Type B pancreatic cell (in vitro differentiated cells): ENCODE results near the gene PAX5. TPM values are rescaled to one million over a fixed set of nuclear protein-coding genes. Genes with fewer than 3 reads are reported as not detected.

Experiments
- DNase-seq: peaks from one replicate; pipeline ENCODE4 v3.0.0; 2021; ENCODE audit warnings: mixed read lengths; ENCODE audit not compliant: unreplicated experiment; ENCODE audit errors: extremely low spot score
- H3K27ac Mint-ChIP-seq: 2 replicates; pipeline ENCODE4 v1.8.0; 2021; ENCODE audit warnings: mild to moderate bottlenecking, mixed read lengths
- H3K27me3 Mint-ChIP-seq: 2 replicates; pipeline ENCODE4 v1.8.0; 2021; ENCODE audit warnings: mixed read lengths
- H3K36me3 Mint-ChIP-seq: 2 replicates; pipeline ENCODE4 v1.8.0; 2021; ENCODE audit warnings: mixed read lengths
- H3K4me1 Mint-ChIP-seq: one replicate; pipeline ENCODE4 v1.8.0; 2021; ENCODE audit warnings: mixed read lengths; ENCODE audit not compliant: unreplicated experiment
- H3K4me3 Mint-ChIP-seq: 2 replicates; pipeline ENCODE4 v1.8.0; 2021; ENCODE audit warnings: mild to moderate bottlenecking, mixed read lengths
- H3K9me3 Mint-ChIP-seq: 2 replicates; pipeline ENCODE4 v1.8.0; 2021; ENCODE audit warnings: mixed read lengths
- total RNA-seq: library from RNA; stranded (reverse); gene quantifications from 2 replicates; pipeline ENCODE4 v1.2.1, GENCODE V29; 2021; ENCODE audit warnings: low replicate concordance
- TF ChIP-seq, protein P1 (sequence below): fragments of 200-600 bp; sonication (generic); conservative IDR thresholded peaks from 2 replicates; pipeline ENCODE4 v1.5.0; 2021; ENCODE audit warnings: antibody characterized with exemption, mild to moderate bottlenecking

The PAX5 gene
- total RNA-seq, 1 donor from 2014 or later: not detected

GRCh38 chr9:36868586-36869282, 165.3 kb downstream of the PAX5 start:
- Mint-ChIP-seq H3K4me3 (no peak overlapping the region), H3K27ac (no peak overlapping the region), H3K27me3 (peaks cover 76% of the 10 kb centered on the region), H3K9me3 (no peaks in the 10 kb centered on the region), H3K36me3 (no peaks in the 10 kb centered on the region), H3K4me1 (peaks cover 8% of the 10 kb centered on the region)
- TF ChIP-seq, protein P1, sequence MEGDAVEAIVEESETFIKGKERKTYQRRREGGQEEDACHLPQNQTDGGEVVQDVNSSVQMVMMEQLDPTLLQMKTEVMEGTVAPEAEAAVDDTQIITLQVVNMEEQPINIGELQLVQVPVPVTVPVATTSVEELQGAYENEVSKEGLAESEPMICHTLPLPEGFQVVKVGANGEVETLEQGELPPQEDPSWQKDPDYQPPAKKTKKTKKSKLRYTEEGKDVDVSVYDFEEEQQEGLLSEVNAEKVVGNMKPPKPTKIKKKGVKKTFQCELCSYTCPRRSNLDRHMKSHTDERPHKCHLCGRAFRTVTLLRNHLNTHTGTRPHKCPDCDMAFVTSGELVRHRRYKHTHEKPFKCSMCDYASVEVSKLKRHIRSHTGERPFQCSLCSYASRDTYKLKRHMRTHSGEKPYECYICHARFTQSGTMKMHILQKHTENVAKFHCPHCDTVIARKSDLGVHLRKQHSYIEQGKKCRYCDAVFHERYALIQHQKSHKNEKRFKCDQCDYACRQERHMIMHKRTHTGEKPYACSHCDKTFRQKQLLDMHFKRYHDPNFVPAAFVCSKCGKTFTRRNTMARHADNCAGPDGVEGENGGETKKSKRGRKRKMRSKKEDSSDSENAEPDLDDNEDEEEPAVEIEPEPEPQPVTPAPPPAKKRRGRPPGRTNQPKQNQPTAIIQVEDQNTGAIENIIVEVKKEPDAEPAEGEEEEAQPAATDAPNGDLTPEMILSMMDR: no peak
- DNase-seq: no peak

- Mint-ChIP-seq H3K9me3 (no peaks in the 10 kb centered on the region), H3K27ac (no peak overlapping the region), H3K27me3 (peaks cover 76% of the 10 kb centered on the region), H3K4me3 (peak overlapping the region; percentile 33), H3K36me3 (no peaks in the 10 kb centered on the region), H3K4me1 (peaks cover 8% of the 10 kb centered on the region)
- no peak for DNase-seq
- TF ChIP-seq, protein P1: no peak
Measured at GRCh38 chr9:36867672-36868471, 166.2 kb downstream of the PAX5 start.

DNA sequence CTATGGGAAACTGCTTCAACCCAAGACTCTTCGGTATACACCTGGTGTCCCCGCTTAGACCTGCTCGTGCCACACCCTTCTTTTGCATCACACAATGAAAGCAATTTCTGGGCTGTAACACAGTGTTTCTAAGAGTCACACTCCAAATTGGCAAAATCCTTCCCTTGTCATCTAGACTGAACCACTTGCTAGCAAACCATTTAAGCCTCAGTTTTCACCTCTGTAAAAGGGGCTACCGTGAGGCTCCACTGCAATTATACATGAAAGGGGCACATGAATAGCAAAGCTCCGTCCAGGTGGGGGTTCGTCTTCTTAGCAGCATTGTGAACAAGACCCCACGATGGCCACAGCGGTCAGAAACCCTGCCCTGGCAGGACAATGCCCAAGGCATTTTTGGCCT, 166.8 kb downstream of the PAX5 start:
- H3K9me3 Mint-ChIP-seq: no peaks in the 10 kb centered on the region
- H3K36me3 Mint-ChIP-seq: no peaks in the 10 kb centered on the region
- no peak overlapping the region for H3K4me3 Mint-ChIP-seq
- no peak overlapping the region for H3K27ac Mint-ChIP-seq
- H3K27me3 Mint-ChIP-seq: peaks cover 76% of the 10 kb centered on the region
- TF ChIP-seq, protein P1: no peak
- no peak for DNase-seq
- peaks cover 8% of the 10 kb centered on the region for H3K4me1 Mint-ChIP-seq

DNA sequence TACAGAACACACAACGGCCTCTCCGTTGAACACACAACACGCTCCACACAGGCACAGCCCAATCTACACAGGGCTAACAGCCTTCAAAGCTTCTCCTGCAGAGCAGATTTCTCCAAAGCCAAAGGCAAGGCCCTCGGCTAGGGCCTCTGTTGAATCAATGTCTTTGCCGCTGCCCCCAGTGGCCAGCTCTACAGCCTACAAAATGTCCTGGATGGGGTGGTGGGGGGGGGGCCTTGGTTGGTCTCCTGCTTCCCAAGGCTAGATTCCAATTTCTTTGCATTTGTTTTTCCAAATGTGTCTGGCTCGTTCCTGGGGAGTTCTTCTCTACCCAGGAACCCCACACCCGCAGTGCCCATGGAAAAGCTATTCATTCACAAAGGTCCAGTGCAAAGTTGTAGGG, 167.2 kb downstream of the PAX5 start:
- H3K27ac Mint-ChIP-seq: no peak overlapping the region
- TF ChIP-seq, protein P1: peak; percentile 52

GRCh38 chr9:36865731-36866635, 168.1 kb downstream of the PAX5 start:
- Mint-ChIP-seq H3K27me3 (peaks cover 77% of the 10 kb centered on the region), H3K4me1 (peaks cover 8% of the 10 kb centered on the region), H3K36me3 (no peaks in the 10 kb centered on the region), H3K4me3 (no peak overlapping the region), H3K9me3 (no peaks in the 10 kb centered on the region), H3K27ac (no peak overlapping the region)
- DNase-seq: no peak
- TF ChIP-seq, protein P1: no peak

More for the DNA sequence above, 167.2 kb downstream of the PAX5 start:
- DNase-seq: no peak
- Mint-ChIP-seq H3K27me3 (peaks cover 76% of the 10 kb centered on the region), H3K36me3 (no peaks in the 10 kb centered on the region), H3K9me3 (no peaks in the 10 kb centered on the region), H3K4me1 (peaks cover 8% of the 10 kb centered on the region), H3K4me3 (no peak overlapping the region)
